Thoracic aorta (tissue), 2 donors: ENCODE measurements around the gene HLA-E. TPM values are rescaled to one million over a fixed set of nuclear protein-coding genes. Genes with fewer than 3 reads are reported as not detected.
"Not testable (repeated sequence)": the region's sequence is repeated elsewhere in the genome, so short reads cannot be mapped to it uniquely, and the experiment has no call there.

Experiments
- ATAC-seq: fragments of 150-250 bp; one replicate; pipeline ENCODE4 v1.8.0; 2017; ENCODE audit warnings: low read depth; ENCODE audit not compliant: insufficient number of reproducible peaks, low FRiP score
- DNase-seq: peaks from one replicate; pipeline ENCODE4 v3.0.0-alpha.2; 2020; ENCODE audit warnings: low spot score
- H3K27ac ChIP-seq, 2 donors: fragments of 200-600 bp; sonication (generic); 1 replicate in 1 of 2; 2 replicates in 1 of 2; pipeline ENCODE4 v1.5.1; 2016; ENCODE audit warnings: mild to moderate bottlenecking in 2 of 2, moderate library complexity in 2 of 2
- H3K27me3 ChIP-seq: fragments of 200-600 bp; sonication (generic); replicated peaks from 2 replicates; pipeline ENCODE4 v1.6.0; 2016; ENCODE audit warnings: mild to moderate bottlenecking; ENCODE audit not compliant: insufficient read depth
- H3K36me3 ChIP-seq: fragments of 200-600 bp; sonication (generic); one replicate; pipeline ENCODE4 v1.5.1; 2016
- H3K4me1 ChIP-seq, 2 donors: fragments of 200-600 bp; sonication (generic); 1 replicate in 1 of 2; 2 replicates in 1 of 2; pipeline versions ENCODE4 v1.5.1 to v1.6.0; 2016; ENCODE audit warnings: low read depth in 2 of 2, mild to moderate bottlenecking in 1 of 2; ENCODE audit not compliant: control insufficient read depth in 1 of 2
- H3K4me3 ChIP-seq: fragments of 200-600 bp; sonication (generic); 2 replicates; pipeline ENCODE4 v1.5.1; 2016; ENCODE audit warnings: mild to moderate bottlenecking
- H3K9me3 ChIP-seq: fragments of 200-600 bp; sonication (generic); 2 replicates; pipeline ENCODE4 v1.5.1; 2016
- total RNA-seq, 2 donors: library from RNA; depleted of rRNA; stranded (reverse); fragments of >200 nt; gene quantifications; one replicate each; pipeline versions ENCODE4 v1.1.0 to v1.2.3, GENCODE V29; 2016
- TF ChIP-seq, protein P1 (sequence below): fragments of 200-600 bp; sonication (generic); IDR thresholded peaks from one replicate; pipeline ENCODE4 v1.5.1; 2019; ENCODE audit warnings: antibody characterized with exemption

Gene HLA-E
- total RNA-seq, 2 donors from 2014 or later = 507 to 602 TPM

DNA sequence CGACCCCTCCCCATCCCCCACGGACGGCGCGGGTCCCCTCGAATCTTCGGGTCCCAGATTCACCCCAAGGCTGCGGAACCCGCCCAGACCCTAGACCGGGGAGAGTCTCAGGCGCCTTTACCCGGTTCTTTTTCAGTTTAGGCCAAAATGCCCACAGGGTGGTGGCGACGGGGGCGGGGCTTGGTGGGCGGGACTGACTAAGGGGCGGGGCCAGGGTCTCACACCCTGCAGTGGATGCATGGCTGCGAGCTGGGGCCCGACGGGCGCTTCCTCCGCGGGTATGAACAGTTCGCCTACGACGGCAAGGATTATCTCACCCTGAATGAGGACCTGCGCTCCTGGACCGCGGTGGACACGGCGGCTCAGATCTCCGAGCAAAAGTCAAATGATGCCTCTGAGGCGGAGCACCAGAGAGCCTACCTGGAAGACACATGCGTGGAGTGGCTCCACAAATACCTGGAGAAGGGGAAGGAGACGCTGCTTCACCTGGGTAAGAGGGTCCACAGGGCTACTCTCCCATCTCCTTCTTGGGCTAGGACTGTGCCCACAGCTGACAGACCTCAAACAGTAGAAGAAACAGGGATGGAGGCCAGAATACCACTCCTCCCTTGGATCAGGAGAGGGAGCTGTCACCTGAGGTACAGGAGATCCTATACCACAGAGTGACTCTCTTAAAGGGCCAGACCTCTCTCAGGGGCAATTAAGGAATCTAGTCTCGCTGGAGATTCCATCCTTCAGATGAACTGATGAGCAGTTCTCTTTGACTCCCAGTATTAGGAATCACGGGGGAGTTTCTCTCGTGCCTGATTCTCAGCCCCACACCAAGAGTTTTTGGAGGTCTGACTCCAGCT, 942 bp downstream of the HLA-E start:
- Histone ChIP-seq H3K4me3 (peak overlapping the region; percentile 83), H3K36me3 (peaks cover 25% of the 10 kb centered on the region), H3K4me1 (peaks cover 10 to 24% of the 10 kb centered on the region in 2 donors), H3K9me3 (no peaks in the 10 kb centered on the region), H3K27me3 (no peaks in the 10 kb centered on the region), H3K27ac (peak overlapping the region; percentile 94 to 96)
- ATAC-seq = peak; percentile 35
- TF ChIP-seq, protein P1, sequence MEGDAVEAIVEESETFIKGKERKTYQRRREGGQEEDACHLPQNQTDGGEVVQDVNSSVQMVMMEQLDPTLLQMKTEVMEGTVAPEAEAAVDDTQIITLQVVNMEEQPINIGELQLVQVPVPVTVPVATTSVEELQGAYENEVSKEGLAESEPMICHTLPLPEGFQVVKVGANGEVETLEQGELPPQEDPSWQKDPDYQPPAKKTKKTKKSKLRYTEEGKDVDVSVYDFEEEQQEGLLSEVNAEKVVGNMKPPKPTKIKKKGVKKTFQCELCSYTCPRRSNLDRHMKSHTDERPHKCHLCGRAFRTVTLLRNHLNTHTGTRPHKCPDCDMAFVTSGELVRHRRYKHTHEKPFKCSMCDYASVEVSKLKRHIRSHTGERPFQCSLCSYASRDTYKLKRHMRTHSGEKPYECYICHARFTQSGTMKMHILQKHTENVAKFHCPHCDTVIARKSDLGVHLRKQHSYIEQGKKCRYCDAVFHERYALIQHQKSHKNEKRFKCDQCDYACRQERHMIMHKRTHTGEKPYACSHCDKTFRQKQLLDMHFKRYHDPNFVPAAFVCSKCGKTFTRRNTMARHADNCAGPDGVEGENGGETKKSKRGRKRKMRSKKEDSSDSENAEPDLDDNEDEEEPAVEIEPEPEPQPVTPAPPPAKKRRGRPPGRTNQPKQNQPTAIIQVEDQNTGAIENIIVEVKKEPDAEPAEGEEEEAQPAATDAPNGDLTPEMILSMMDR = no peak
- DNase-seq = no peak

DNA sequence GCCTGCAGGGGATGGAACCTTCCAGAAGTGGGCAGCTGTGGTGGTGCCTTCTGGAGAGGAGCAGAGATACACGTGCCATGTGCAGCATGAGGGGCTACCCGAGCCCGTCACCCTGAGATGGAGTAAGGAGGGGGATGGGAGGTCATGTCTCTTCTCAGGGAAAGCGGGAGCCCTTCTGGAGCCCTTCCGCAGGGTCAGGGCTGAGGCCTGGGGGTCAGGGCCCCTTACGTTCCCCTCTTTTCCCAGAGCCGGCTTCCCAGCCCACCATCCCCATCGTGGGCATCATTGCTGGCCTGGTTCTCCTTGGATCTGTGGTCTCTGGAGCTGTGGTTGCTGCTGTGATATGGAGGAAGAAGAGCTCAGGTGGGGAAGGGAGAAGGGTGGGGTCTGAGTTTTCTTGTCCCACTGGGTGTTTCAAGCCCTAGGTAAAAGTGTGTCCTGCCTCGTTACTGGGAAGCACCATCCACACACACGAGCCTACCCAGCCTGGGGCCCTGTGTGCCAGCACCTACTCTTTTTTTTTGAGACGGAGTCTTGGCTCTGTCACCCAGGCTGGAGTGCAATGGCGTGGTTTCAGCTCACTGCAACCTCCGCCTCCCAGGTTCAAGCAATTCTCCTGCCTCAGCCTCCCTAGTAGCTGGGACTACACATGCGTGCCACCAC, 2.1 kb downstream of the HLA-E start:
- not testable (repeated sequence) for H3K27ac ChIP-seq, DNase-seq, H3K27me3 ChIP-seq, H3K9me3 ChIP-seq, ATAC-seq
- H3K36me3 ChIP-seq = peaks cover 25% of the 10 kb centered on the region
- H3K4me3 ChIP-seq = peak overlapping the region; percentile 83
- H3K4me1 ChIP-seq = peaks cover 10 to 24% of the 10 kb centered on the region in 2 donors

DNA sequence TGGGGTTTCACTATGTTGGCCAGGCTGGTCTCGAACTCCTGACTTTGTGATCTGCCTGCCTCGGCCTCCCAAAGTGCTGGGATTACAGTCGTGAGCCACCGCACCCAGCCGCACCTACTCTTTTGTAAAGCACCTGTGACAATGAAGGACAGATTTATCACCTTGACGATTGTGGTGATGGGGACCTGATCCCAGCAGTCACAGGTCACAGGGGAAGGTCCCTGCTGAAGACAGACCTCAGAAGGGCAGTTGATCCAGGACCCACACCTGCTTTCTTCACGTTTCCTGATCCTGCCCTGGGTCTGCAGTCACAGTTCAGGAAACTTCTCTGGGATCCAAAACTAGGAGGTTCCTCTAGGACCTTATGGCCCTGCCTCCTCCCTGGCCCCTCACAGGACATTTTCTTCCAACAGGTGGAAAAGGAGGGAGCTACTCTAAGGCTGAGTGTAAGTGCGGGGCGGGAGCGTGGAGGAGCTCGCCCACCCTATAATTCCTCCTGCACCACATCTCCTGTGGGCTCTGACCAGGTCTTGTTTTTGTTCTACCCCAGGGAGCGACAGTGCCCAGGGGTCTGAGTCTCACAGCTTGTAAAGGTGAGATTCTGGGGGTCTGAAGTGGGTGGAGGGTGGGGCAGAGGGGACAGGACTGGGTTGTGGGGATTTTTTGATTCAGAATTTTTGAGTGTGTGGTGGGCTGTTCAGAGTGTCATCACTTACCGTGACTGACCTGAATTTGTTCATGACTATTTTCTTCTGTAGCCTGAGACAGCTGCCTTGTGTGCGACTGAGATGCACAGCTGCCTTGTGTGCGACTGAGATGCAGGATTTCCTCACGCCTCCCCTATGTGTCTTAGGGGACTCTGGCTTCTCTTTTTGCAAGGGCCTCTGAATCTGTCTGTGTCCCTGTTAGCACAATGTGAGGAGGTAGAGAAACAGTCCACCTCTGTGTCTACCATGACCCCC, 3.0 kb downstream of the HLA-E start:
- ATAC-seq (no peak), DNase-seq (no peak)
- TF ChIP-seq, protein P1 = no peak
- Histone ChIP-seq H3K36me3 (peaks cover 25% of the 10 kb centered on the region), H3K4me3 (peak overlapping the region; percentile 83), H3K27ac (no peak overlapping the region), H3K4me1 (peaks cover 14 to 24% of the 10 kb centered on the region in 2 donors), H3K27me3 (no peaks in the 10 kb centered on the region), H3K9me3 (no peaks in the 10 kb centered on the region)

DNA sequence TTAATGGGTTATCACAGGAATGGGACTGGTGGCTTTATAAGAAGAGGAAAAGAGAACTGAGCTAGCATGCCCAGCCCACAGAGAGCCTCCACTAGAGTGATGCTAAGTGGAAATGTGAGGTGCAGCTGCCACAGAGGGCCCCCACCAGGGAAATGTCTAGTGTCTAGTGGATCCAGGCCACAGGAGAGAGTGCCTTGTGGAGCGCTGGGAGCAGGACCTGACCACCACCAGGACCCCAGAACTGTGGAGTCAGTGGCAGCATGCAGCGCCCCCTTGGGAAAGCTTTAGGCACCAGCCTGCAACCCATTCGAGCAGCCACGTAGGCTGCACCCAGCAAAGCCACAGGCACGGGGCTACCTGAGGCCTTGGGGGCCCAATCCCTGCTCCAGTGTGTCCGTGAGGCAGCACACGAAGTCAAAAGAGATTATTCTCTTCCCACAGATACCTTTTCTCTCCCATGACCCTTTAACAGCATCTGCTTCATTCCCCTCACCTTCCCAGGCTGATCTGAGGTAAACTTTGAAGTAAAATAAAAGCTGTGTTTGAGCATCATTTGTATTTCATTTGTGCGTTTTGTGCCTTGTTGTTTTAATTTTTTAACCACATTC, 4.4 kb downstream of the HLA-E start:
- Histone ChIP-seq H3K4me1 (peaks cover 14 to 24% of the 10 kb centered on the region in 2 donors), H3K9me3 (no peaks in the 10 kb centered on the region), H3K27me3 (no peaks in the 10 kb centered on the region), H3K4me3 (no peak overlapping the region), H3K27ac (no peak overlapping the region), H3K36me3 (peaks cover 25% of the 10 kb centered on the region)
- TF ChIP-seq, protein P1 = no peak
- DNase-seq (no peak), ATAC-seq (no peak)

DNA sequence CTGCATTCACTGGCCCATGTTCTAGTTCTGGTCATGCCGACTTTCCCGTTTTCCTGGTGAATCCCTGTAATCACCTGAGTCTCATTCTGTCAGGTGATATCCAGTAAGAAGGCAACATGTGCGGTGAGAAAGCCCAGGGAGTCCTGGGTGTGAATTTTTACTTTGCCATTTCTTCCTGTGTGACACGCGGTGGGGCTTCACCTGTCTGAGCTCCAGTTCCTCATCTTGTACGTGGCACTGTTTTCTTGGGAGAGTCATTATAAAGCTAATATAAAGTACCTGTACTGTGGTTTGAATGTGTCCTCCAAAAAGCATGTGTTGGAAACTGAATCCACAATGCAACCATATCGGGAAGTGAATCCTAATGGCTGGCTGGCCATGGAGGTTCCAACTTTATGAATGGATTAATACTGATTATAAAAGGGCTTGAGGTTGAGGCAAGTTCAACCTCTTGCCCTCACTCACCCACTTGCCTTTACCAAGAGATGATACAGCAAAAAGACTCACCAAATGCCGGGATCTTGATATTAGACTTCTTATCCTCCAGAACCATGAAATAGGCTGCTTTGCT, 5.1 kb downstream of the HLA-E start:
- H3K4me3 ChIP-seq = no peak overlapping the region
- ATAC-seq (no peak), DNase-seq (no peak)
- no peaks in the 10 kb centered on the region for H3K27me3 ChIP-seq
- no peaks in the 10 kb centered on the region for H3K9me3 ChIP-seq
- H3K4me1 ChIP-seq = peaks cover 14 to 24% of the 10 kb centered on the region in 2 donors
- H3K36me3 ChIP-seq = peaks cover 25% of the 10 kb centered on the region
- H3K27ac ChIP-seq = no peak overlapping the region
- TF ChIP-seq, protein P1 = no peak

DNA sequence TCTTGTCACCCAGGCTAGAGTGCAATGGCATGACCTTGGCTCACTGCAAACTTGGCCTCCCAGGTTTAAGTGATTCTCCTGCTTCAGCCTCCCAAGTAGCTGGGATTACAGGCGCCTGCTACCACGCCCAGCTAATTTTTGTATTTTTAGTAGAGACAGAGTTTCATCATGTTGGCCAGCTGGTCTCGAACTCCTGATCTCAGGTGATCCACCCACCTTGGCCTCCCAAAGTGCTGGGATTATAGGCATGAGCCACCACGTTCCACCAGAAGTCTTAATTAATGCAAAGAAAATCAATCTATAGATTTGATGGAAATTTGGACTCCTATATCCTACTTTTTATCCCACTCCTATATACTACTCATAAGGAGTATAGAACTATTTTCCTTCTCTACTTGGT, 5.8 kb downstream of the HLA-E start:
- H3K4me1 ChIP-seq = peaks cover 14 to 24% of the 10 kb centered on the region in 2 donors
- not testable (repeated sequence) for DNase-seq, ATAC-seq, H3K4me3 ChIP-seq, H3K27ac ChIP-seq, H3K27me3 ChIP-seq, H3K9me3 ChIP-seq
- H3K36me3 ChIP-seq = peaks cover 25% of the 10 kb centered on the region
